HL-60 (cell line): ENCODE measurements around the gene NAPSA.

ENCODE experiments used
- DNase-seq, 2 experiments: peaks; one replicate each; pipeline ENCODE4 v3.0.0-alpha.2; 2010 to 2020; ENCODE audit warnings: low read depth in 1 of 2, low spot score in 1 of 2
- H3K27ac ChIP-seq: fragments of 250-450 bp; sonication (Bioruptor Pico); replicated peaks from 2 replicates; pipeline ENCODE4 v1.5.1; 2020; ENCODE audit warnings: mild to moderate bottlenecking, moderate library complexity
- H3K27me3 ChIP-seq: fragments of 250-450 bp; sonication (Bioruptor Pico); 2 replicates; pipeline ENCODE4 v1.5.1; 2021; ENCODE audit warnings: mild to moderate bottlenecking, moderate library complexity; ENCODE audit not compliant: insufficient read depth, poor library complexity, severe bottlenecking
- H3K4me3 ChIP-seq: replicated peaks from 2 replicates; pipeline ENCODE4 v1.5.1; 2011; ENCODE audit warnings: mild to moderate bottlenecking, control low read depth, low read length; ENCODE audit not compliant: insufficient read depth
- CTCF ChIP-seq: IDR thresholded peaks from one replicate; pipeline ENCODE4 v1.5.1; 2011; ENCODE audit warnings: low read length, control low read depth, inconsistent platforms; ENCODE audit not compliant: insufficient read depth
- GABPA ChIP-seq: IDR thresholded peaks from 2 replicates; pipeline ENCODE4 v1.6.1; 2012; ENCODE audit warnings: low read depth
- POLR2AphosphoS5 ChIP-seq: IDR thresholded peaks from 2 replicates; pipeline ENCODE4 v1.6.1; 2012; ENCODE audit warnings: low read depth
- SPI1 ChIP-seq: IDR thresholded peaks from 2 replicates; pipeline ENCODE4 v1.6.1; 2012; ENCODE audit warnings: low read depth, mild to moderate bottlenecking, borderline replicate concordance
- long read RNA-seq: library from polyadenylated mRNA; unstranded; transcript quantifications from one replicate; pipeline ENCODE4 v2.0.0, GENCODE V29; 2020
- TF ChIP-seq, protein P1 (sequence below): IDR thresholded peaks from 2 replicates; pipeline ENCODE4 v1.6.1; 2012; ENCODE audit warnings: low read depth; ENCODE audit not compliant: insufficient replicate concordance

NAPSA gene
- long read RNA-seq, partial matches to known transcripts: 0 of 2 reads
- long read RNA-seq, other reads (novel, unspliced or antisense): 2 of 2 reads

GRCh38 chr19:50365434-50366306 is at the start of gene NAPSA:
NAPSA (minus strand) TSS chr19:50365639; CDS start chr19:50365621, 18 bp downstream.
- DNase-seq: no peak
- Histone ChIP-seq H3K27me3 (no peaks in the 10 kb centered on the region), H3K4me3 (no peak within 1 kb of the TSS), H3K27ac (no peak within 1 kb of the TSS)
- TF ChIP-seq POLR2AphosphoS5 (no peak), GABPA (no peak), SPI1 (no peak), CTCF (no peak)
- TF ChIP-seq, protein P1, sequence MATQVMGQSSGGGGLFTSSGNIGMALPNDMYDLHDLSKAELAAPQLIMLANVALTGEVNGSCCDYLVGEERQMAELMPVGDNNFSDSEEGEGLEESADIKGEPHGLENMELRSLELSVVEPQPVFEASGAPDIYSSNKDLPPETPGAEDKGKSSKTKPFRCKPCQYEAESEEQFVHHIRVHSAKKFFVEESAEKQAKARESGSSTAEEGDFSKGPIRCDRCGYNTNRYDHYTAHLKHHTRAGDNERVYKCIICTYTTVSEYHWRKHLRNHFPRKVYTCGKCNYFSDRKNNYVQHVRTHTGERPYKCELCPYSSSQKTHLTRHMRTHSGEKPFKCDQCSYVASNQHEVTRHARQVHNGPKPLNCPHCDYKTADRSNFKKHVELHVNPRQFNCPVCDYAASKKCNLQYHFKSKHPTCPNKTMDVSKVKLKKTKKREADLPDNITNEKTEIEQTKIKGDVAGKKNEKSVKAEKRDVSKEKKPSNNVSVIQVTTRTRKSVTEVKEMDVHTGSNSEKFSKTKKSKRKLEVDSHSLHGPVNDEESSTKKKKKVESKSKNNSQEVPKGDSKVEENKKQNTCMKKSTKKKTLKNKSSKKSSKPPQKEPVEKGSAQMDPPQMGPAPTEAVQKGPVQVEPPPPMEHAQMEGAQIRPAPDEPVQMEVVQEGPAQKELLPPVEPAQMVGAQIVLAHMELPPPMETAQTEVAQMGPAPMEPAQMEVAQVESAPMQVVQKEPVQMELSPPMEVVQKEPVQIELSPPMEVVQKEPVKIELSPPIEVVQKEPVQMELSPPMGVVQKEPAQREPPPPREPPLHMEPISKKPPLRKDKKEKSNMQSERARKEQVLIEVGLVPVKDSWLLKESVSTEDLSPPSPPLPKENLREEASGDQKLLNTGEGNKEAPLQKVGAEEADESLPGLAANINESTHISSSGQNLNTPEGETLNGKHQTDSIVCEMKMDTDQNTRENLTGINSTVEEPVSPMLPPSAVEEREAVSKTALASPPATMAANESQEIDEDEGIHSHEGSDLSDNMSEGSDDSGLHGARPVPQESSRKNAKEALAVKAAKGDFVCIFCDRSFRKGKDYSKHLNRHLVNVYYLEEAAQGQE: no peak

GRCh38 chr19:50413531-50413930 is 48.1 kb upstream of the NAPSA start:
- DNase-seq: no peak
- Histone ChIP-seq H3K27me3 (no peaks in the 10 kb centered on the region), H3K27ac (no peak overlapping the region), H3K4me3 (no peak overlapping the region)
- TF ChIP-seq SPI1: no peak
- TF ChIP-seq, protein P1: no peak
- no peak for TF ChIP-seq POLR2AphosphoS5
- TF ChIP-seq CTCF: no peak
- no peak for TF ChIP-seq GABPA

DNA sequence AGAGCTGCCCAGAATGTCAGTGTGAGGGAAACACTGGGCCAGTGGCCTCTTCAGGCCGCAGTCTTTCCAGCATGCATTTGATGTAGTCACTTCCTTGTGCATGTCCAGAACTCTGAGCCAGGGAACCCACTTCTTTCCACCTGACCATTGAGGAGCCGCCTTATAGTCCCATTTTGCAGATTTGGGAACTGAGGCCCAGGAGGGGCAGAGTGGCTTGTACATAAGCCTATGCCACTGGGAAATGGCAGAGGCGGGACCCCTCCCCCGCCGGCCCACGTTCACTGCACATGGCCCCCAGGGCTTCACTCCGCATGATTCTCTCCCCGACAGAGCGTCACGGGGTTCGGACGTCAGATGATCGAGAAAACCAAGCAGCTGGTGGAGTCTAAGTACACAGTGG is 47.7 kb upstream of the NAPSA start:
- H3K27ac ChIP-seq: no peak overlapping the region
- H3K4me3 ChIP-seq: no peak overlapping the region
- H3K27me3 ChIP-seq: no peaks in the 10 kb centered on the region
- TF ChIP-seq, protein P1: no peak
- TF ChIP-seq GABPA (no peak), CTCF (no peak), SPI1 (no peak), POLR2AphosphoS5 (no peak)
- no peak for DNase-seq
